IMR-90 (cell line): Measurements from ENCODE around the gene SLC5A7. TPM values are rescaled to one million over a fixed set of nuclear protein-coding genes. Genes with fewer than 3 reads are reported as not detected.

Source experiments
- polyA plus RNA-seq, 3 experiments: library from polyadenylated mRNA; depleted of rRNA; stranded (reverse); fragments of >200 nt; gene quantifications; 2 replicates each; pipeline ENCODE4 v1.2.3, GENCODE V29; 2012; ENCODE audit warnings: low replicate concordance in 1 of 3
- total RNA-seq: library from RNA; depleted of rRNA; stranded (reverse); fragments of >200 nt; gene quantifications from 2 replicates; pipeline ENCODE4 v1.2.3, GENCODE V29; 2012; rRNA removed

SLC5A7 gene
- total and polyA plus RNA-seq, 2 of the 4 experiments (the other 2 are of a cell fraction), result not detected

Other genes with a start within 250 kb of the SLC5A7 start
- not detected in 2 replicates for gene RGPD4, start 159.6 kb upstream of the SLC5A7 start, total RNA-seq
- gene RGPD4, start 159.6 kb upstream of the SLC5A7 start, polyA plus RNA-seq (2012; rRNA removed), result not detected in 2 replicates